K562 (cell line): ENCODE data around the gene MCL1. TPM values are rescaled to one million over a fixed set of nuclear protein-coding genes. Genes with fewer than 3 reads are reported as not detected.
A peak's percentile ranks its signal among the peaks of the same experiment; 100 is the strongest.

Experiments used
- BRF1 ChIP-seq: IDR thresholded peaks from 3 replicates; pipeline ENCODE4 v1.6.1; 2011; ENCODE audit warnings: borderline replicate concordance, mild to moderate bottlenecking; ENCODE audit not compliant: insufficient read length; ENCODE audit errors: extremely low read depth
- EZH2 ChIP-seq: IDR thresholded peaks from 2 replicates; pipeline ENCODE4 v1.6.1; 2012; ENCODE audit warnings: low read depth, mild to moderate bottlenecking, inconsistent platforms, low read length, borderline replicate concordance
- KDM4B ChIP-seq, 2 experiments: fragments of 450-650 bp in 1 of 2; sonication (generic) in 1 of 2; IDR thresholded peaks; 2 replicates each; pipeline ENCODE4 v1.6.1; 2016 to 2017; ENCODE audit warnings: borderline replicate concordance in 2 of 2, antibody characterized with exemption in 1 of 2, low read depth in 1 of 2, mild to moderate bottlenecking in 1 of 2
- KLF6 ChIP-seq: fragments of 250-450 bp; sonication (Bioruptor Pico); IDR thresholded peaks from 2 replicates; pipeline ENCODE4 v1.4.0; 2020; ENCODE audit warnings: mild to moderate bottlenecking, moderate library complexity, borderline replicate concordance
- MYNN ChIP-seq, 2 experiments: sonication (generic); formaldehyde crosslinking in 1 of 2; IDR thresholded peaks; 2 replicates each; pipeline versions ENCODE4 v1.5.0 to v1.6.1; 2016 to 2020; ENCODE audit warnings: antibody characterized with exemption in 1 of 2, missing genetic modification reagents in 1 of 2
- NEUROD1 ChIP-seq: fragments of 150-350 bp; IDR thresholded peaks from 2 replicates; pipeline ENCODE4 v1.6.1; 2014; ENCODE audit warnings: borderline replicate concordance, low read length, low read depth; ENCODE audit not compliant: partially characterized antibody
- NFRKB ChIP-seq: fragments of 450-650 bp; IDR thresholded peaks from 2 replicates; pipeline ENCODE4 v1.6.1; 2016; ENCODE audit warnings: low read depth
- POLR2AphosphoS5 ChIP-seq: IDR thresholded peaks from 2 replicates; pipeline ENCODE4 v1.6.1; 2011; ENCODE audit warnings: mild to moderate bottlenecking, low read depth, low read length, moderate library complexity; ENCODE audit not compliant: control insufficient read depth, insufficient read depth
- RBM34 ChIP-seq: fragments of 200-400 bp; formaldehyde crosslinking; IDR thresholded peaks from 2 replicates; pipeline ENCODE4 v1.6.1; 2018; ENCODE audit warnings: low read length, borderline replicate concordance; ENCODE audit not compliant: insufficient read depth
- SIN3B ChIP-seq: fragments of 450-650 bp; IDR thresholded peaks from 2 replicates; pipeline ENCODE4 v1.6.1; 2017; ENCODE audit warnings: low read depth, mild to moderate bottlenecking, moderate library complexity
- SPI1 ChIP-seq: IDR thresholded peaks from 2 replicates; pipeline ENCODE4 v1.6.1; 2011; ENCODE audit warnings: low read depth, low read length, control low read depth, borderline replicate concordance
- YBX1 ChIP-seq: fragments of 450-650 bp; IDR thresholded peaks from 2 replicates; pipeline ENCODE4 v1.7.1; 2016; ENCODE audit warnings: mild to moderate bottlenecking
- ZBTB1 ChIP-seq: sonication (generic); formaldehyde crosslinking; IDR thresholded peaks from 2 replicates; pipeline ENCODE4 v1.8.1; 2023; ENCODE audit warnings: missing genetic modification reagents, low read depth, mild to moderate bottlenecking, borderline replicate concordance
- ZNF444 ChIP-seq: fragments of 250-450 bp; sonication (Bioruptor Pico); IDR thresholded peaks from 2 replicates; pipeline ENCODE4 v1.4.0; 2020; ENCODE audit warnings: mild to moderate bottlenecking, moderate library complexity
- ZNF699 ChIP-seq: fragments of 250-450 bp; sonication (Bioruptor Pico); IDR thresholded peaks from 2 replicates; pipeline ENCODE4 v1.8.0; 2021; ENCODE audit warnings: mild to moderate bottlenecking, moderate library complexity; ENCODE audit not compliant: insufficient replicate concordance
- polyA plus RNA-seq, 8 experiments: library from polyadenylated mRNA; depleted of rRNA in 4 of 8; stranded (reverse) in 5 of 8; unstranded in 3 of 8; fragments of >200 nt; fragmentation: Nextera tagmentation in 2 of 8; fragmentation: Illumina TruSeq in 1 of 8; extraction: Ambion mirVana in 2 of 8; extraction: Trizol in 1 of 8; gene quantifications; 2 replicates each; pipeline versions ENCODE4 v1.2.1 to v1.2.3, GENCODE V29; 2011 to 2014; ENCODE audit warnings: inconsistent platforms in 1 of 8, missing spikeins in 1 of 8
- total RNA-seq, 7 experiments: library from RNA; depleted of rRNA in 6 of 7; stranded (reverse); fragments of >200 nt in 6 of 7; fragmentation: Illumina TruSeq in 2 of 7; extraction: Trizol in 2 of 7; gene quantifications; 2 replicates each; pipeline versions ENCODE4 v1.2.1 to v1.2.3, GENCODE V29; 2011 to 2021; ENCODE audit warnings: low replicate concordance in 1 of 7
- TF ChIP-seq, protein P1 (sequence below): sonication (generic); formaldehyde crosslinking; IDR thresholded peaks from 2 replicates; pipeline ENCODE4 v1.8.0; 2023; ENCODE audit warnings: mild to moderate bottlenecking, missing genetic modification reagents
- TF ChIP-seq, protein P2 (sequence below): sonication (generic); formaldehyde crosslinking; IDR thresholded peaks from 2 replicates; pipeline ENCODE4 v1.8.1; 2023; ENCODE audit warnings: mild to moderate bottlenecking, missing genetic modification reagents, moderate library complexity
- TF ChIP-seq, protein P3 (sequence below): fragments of 450-650 bp; IDR thresholded peaks from 2 replicates; pipeline ENCODE4 v1.6.1; 2016; ENCODE audit warnings: low read depth, mild to moderate bottlenecking, moderate library complexity
- TF ChIP-seq, protein P4 (sequence below): fragments of 450-650 bp; IDR thresholded peaks from 2 replicates; pipeline ENCODE4 v1.7.0; 2016; ENCODE audit warnings: borderline replicate concordance

The MCL1 gene
- total and polyA plus RNA-seq, 9 of the 15 experiments (the other 6 are each of a cell fraction or from before 2014, with no cell fraction given): 27.1 to 224 (median 138) TPM

DNA sequence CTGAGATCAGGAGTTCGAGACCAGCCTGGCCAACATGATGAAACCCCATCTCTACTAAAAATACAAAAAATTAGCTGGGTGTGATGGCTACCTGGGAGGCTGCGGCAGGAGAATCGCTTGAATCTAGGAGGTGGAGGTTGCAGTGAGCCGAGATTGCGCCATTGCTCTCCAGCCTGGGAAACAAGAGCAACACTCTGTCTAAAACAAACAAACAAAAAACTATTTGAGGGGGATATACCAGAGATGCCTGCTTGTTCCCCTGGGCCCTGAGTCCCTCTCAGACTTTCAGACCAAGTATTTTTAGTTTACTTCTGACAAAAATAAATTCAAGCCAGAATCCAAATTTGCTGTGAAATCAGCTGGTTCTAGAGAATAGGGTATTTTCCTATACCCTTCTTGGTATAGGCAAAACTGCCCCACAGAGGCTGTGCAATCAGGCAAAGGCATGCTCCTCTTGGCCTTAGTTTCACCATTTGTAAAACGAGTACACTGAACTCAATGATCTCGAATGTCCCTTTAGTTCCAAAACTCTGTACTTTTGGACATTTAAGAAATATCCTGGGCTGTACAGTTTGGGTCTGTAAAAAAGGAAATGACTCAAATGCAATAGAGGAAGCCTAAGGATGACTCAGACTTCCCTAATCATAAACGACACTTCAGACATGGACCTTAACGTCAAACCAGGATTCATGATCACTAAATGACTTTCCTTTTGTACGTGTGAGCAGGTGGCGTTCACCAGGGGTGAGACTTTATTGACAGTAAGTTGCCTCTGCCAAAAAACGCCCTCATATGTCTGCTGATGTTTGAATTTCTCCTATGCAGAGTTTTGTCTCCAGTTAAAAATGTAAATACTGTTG is 33.9 kb upstream of the MCL1 start (continued):
- TF ChIP-seq NEUROD1 (peak; percentile 74), SPI1 (peak; percentile 99), KLF6 (CRISPR knock-in tag) (peak; percentile 78), YBX1 (no peak), MYNN (IDR thresholded peaks at IDR 0.05) (peak; percentile 77; the same call in 1 of the 2 replicates), MYNN (CRISPR knock-in tag; IDR thresholded peaks at IDR 0.05) (no peak), SIN3B (no peak), KDM4B (IDR thresholded peaks at IDR 0.05; ENCODE audit: borderline replicate concordance in 2 of 2, low read depth in 1 of 2) (no peak), POLR2AphosphoS5 (no peak), RBM34 (no peak), ZNF699 (CRISPR knock-in tag) (no peak), ZBTB1 (CRISPR knock-in tag) (no peak), BRF1 (no peak), EZH2 (no peak), ZNF444 (no peak; the same call in 1 of the 2 replicates), NFRKB (peak; percentile 76; the same call in 1 of the 2 replicates)
- TF ChIP-seq, protein P1, sequence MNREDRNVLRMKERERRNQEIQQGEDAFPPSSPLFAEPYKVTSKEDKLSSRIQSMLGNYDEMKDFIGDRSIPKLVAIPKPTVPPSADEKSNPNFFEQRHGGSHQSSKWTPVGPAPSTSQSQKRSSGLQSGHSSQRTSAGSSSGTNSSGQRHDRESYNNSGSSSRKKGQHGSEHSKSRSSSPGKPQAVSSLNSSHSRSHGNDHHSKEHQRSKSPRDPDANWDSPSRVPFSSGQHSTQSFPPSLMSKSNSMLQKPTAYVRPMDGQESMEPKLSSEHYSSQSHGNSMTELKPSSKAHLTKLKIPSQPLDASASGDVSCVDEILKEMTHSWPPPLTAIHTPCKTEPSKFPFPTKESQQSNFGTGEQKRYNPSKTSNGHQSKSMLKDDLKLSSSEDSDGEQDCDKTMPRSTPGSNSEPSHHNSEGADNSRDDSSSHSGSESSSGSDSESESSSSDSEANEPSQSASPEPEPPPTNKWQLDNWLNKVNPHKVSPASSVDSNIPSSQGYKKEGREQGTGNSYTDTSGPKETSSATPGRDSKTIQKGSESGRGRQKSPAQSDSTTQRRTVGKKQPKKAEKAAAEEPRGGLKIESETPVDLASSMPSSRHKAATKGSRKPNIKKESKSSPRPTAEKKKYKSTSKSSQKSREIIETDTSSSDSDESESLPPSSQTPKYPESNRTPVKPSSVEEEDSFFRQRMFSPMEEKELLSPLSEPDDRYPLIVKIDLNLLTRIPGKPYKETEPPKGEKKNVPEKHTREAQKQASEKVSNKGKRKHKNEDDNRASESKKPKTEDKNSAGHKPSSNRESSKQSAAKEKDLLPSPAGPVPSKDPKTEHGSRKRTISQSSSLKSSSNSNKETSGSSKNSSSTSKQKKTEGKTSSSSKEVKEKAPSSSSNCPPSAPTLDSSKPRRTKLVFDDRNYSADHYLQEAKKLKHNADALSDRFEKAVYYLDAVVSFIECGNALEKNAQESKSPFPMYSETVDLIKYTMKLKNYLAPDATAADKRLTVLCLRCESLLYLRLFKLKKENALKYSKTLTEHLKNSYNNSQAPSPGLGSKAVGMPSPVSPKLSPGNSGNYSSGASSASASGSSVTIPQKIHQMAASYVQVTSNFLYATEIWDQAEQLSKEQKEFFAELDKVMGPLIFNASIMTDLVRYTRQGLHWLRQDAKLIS (CRISPR knock-in tag): no peak
- TF ChIP-seq, protein P2, sequence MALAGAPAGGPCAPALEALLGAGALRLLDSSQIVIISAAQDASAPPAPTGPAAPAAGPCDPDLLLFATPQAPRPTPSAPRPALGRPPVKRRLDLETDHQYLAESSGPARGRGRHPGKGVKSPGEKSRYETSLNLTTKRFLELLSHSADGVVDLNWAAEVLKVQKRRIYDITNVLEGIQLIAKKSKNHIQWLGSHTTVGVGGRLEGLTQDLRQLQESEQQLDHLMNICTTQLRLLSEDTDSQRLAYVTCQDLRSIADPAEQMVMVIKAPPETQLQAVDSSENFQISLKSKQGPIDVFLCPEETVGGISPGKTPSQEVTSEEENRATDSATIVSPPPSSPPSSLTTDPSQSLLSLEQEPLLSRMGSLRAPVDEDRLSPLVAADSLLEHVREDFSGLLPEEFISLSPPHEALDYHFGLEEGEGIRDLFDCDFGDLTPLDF: no peak
- TF ChIP-seq, protein P3, sequence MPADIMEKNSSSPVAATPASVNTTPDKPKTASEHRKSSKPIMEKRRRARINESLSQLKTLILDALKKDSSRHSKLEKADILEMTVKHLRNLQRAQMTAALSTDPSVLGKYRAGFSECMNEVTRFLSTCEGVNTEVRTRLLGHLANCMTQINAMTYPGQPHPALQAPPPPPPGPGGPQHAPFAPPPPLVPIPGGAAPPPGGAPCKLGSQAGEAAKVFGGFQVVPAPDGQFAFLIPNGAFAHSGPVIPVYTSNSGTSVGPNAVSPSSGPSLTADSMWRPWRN: peak; percentile 60
- TF ChIP-seq, protein P4, sequence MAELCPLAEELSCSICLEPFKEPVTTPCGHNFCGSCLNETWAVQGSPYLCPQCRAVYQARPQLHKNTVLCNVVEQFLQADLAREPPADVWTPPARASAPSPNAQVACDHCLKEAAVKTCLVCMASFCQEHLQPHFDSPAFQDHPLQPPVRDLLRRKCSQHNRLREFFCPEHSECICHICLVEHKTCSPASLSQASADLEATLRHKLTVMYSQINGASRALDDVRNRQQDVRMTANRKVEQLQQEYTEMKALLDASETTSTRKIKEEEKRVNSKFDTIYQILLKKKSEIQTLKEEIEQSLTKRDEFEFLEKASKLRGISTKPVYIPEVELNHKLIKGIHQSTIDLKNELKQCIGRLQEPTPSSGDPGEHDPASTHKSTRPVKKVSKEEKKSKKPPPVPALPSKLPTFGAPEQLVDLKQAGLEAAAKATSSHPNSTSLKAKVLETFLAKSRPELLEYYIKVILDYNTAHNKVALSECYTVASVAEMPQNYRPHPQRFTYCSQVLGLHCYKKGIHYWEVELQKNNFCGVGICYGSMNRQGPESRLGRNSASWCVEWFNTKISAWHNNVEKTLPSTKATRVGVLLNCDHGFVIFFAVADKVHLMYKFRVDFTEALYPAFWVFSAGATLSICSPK: no peak
